ENCODE measurements around the gene C1orf174. TPM values are rescaled to one million over a fixed set of nuclear protein-coding genes. Genes with fewer than 3 reads are reported as not detected.

The C1orf174 gene
- total and polyA plus RNA-seq, 2 of the 13 experiments (the other 11 are each of a cell fraction or from before 2014, with no cell fraction given), result 21.6 to 31.4 TPM

DNA sequence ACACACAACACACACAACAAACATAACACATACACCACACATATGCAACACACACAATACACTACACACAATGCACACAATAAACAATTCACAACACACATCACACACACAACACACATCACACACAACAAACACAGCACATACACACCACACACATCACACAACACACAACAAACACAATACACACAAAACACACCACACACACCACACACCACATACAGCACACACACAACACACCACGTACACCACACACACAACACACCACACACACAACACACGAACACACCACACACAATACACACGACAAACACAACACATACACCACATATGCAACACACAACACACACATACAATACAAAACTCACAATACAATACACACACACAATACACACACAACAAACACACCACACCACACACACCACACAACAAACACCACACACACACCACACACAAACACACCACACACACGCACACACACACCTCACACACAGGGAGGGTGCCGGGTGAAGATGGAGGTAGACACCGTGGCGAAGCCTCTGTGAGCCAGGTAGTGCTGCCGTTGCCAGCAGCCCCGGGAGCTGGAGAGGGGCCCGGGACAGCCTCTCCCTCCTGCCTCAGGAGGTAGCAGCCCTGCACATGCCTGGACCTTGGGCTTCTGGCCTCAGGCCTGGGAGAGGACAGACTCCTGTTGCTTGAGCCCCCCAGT is 30.4 kb upstream of the C1orf174 start (continued):
- TF ChIP-seq, protein P1, sequence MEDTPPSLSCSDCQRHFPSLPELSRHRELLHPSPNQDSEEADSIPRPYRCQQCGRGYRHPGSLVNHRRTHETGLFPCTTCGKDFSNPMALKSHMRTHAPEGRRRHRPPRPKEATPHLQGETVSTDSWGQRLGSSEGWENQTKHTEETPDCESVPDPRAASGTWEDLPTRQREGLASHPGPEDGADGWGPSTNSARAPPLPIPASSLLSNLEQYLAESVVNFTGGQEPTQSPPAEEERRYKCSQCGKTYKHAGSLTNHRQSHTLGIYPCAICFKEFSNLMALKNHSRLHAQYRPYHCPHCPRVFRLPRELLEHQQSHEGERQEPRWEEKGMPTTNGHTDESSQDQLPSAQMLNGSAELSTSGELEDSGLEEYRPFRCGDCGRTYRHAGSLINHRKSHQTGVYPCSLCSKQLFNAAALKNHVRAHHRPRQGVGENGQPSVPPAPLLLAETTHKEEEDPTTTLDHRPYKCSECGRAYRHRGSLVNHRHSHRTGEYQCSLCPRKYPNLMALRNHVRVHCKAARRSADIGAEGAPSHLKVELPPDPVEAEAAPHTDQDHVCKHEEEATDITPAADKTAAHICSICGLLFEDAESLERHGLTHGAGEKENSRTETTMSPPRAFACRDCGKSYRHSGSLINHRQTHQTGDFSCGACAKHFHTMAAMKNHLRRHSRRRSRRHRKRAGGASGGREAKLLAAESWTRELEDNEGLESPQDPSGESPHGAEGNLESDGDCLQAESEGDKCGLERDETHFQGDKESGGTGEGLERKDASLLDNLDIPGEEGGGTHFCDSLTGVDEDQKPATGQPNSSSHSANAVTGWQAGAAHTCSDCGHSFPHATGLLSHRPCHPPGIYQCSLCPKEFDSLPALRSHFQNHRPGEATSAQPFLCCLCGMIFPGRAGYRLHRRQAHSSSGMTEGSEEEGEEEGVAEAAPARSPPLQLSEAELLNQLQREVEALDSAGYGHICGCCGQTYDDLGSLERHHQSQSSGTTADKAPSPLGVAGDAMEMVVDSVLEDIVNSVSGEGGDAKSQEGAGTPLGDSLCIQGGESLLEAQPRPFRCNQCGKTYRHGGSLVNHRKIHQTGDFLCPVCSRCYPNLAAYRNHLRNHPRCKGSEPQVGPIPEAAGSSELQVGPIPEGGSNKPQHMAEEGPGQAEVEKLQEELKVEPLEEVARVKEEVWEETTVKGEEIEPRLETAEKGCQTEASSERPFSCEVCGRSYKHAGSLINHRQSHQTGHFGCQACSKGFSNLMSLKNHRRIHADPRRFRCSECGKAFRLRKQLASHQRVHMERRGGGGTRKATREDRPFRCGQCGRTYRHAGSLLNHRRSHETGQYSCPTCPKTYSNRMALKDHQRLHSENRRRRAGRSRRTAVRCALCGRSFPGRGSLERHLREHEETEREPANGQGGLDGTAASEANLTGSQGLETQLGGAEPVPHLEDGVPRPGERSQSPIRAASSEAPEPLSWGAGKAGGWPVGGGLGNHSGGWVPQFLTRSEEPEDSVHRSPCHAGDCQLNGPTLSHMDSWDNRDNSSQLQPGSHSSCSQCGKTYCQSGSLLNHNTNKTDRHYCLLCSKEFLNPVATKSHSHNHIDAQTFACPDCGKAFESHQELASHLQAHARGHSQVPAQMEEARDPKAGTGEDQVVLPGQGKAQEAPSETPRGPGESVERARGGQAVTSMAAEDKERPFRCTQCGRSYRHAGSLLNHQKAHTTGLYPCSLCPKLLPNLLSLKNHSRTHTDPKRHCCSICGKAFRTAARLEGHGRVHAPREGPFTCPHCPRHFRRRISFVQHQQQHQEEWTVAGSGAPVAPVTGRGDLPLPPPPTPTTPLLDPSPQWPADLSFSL (CRISPR knock-in tag; IDR thresholded peaks at IDR 0.05), result peak; percentile 97
- TF ChIP-seq MTF2 (CRISPR knock-in tag; IDR thresholded peaks at IDR 0.05; ENCODE audit: borderline replicate concordance), result no peak
- TF ChIP-seq ZNF207 (IDR thresholded peaks at IDR 0.05; ENCODE audit: borderline replicate concordance), result 0 out of 2 replicates have a peak, but pooled peaks have one; percentile 12
- no peak for TF ChIP-seq RERE (CRISPR knock-in tag; IDR thresholded peaks at IDR 0.05; ENCODE audit: low read depth)
- no peak for TF ChIP-seq GABPB1 (CRISPR knock-in tag; IDR thresholded peaks at IDR 0.05)
- no peak for TF ChIP-seq MIXL1 (CRISPR knock-in tag; IDR thresholded peaks at IDR 0.05)
- no peak for TF ChIP-seq NCOA1 (CRISPR knock-in tag; IDR thresholded peaks at IDR 0.05)
